GM21576 (cell line): Measurements from ENCODE around the gene STOM.
"Not testable (repeated sequence)": the region's sequence is repeated elsewhere in the genome, so short reads cannot be mapped to it uniquely, and the experiment has no call there.

Experiments used
- ATAC-seq: cut with Tn5 transposase; IDR thresholded peaks from one replicate; pipeline ENCODE4 v1.9.1; 2021; ENCODE audit warnings: mild to moderate bottlenecking, moderate library complexity; ENCODE audit not compliant: unreplicated experiment

STOM gene

DNA sequence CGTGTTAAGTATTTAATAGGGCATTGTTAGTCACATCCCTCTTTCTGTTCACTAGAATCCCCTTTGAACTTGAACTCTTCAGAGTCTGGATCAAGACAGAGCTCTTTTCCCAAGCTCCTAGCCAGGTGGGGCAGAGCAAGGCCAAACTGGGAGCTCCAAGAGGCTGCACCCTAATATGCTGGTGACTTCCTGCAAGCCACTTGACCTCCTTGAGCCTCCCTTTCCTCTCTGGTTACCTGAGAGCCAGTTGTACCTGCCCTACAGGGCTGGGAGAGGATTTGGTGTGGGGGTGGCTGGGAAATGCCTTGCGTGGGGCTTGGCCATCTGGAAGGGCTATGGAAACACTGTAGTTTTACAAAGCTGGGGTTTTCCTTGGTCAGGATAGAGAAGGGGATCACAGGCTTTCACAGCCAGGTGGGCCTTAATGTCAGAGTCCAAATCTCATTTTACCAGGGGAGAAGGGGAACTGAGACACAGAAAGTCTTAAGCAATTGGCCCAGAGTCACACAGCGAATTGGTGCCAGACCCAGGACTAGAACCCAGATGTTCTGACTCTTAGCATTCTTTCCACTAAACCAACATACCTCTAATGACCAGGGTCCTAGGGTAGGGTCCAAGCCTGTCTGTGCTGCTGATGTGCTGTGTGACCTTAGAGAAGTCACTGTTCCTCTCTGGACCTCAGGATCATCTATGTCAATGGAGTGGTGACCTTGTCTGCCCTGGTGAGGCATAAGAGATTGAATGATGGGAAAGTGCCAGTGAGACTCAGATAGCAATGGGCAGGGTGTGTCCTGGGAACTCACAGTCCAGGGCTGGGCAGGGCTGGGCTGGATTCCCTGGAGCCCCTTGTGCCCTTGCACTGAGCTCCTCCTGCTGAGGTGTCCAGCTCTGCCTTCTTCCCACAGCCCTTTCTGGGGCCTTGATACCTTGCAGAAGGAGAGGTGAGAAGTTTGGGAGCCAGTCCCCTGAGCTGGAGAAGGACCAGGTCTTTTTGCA, 66.3 kb downstream of the STOM start:
- no peak for ATAC-seq

DNA sequence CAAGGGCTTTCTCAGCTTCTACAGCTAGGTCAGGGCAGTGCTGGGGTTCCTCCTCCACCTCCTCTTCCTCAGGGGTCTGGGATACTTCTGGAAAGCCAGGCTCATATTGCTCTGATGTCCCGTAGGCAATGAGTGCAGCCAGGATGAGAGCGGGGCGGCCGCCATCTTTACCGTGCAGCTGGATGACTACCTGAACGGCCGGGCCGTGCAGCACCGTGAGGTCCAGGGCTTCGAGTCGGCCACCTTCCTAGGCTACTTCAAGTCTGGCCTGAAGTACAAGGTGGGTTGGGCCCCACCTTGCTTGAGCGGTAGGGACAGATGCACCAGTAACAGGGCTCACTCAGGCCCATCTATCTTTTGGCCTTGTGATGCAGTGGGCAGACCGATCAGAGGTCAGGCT, 67.3 kb downstream of the STOM start:
- no peak for ATAC-seq

DNA sequence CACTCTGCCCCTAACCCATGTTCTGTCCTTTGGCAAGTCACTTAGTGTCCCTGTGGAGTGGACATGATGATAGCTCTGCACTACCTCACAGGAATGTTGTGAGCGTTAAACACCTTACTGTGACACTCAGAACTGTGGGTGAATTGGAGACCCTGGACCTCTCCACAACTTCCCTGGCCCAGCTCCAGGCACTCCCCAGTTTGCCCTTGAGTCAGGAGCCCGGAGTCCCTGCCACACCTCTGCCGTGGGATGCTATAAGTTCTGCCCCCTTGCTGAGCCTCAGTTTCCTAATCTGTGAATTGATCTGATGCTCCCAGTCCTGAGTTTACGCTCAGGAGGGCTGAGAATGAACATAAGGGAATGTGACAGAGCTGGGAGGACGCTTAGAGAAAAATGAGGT, 67.7 kb downstream of the STOM start:
- ATAC-seq: no peak

- ATAC-seq: no peak
Observed at GRCh38 chr9:121301881-121302286, 68.2 kb downstream of the STOM start.

- no peak for ATAC-seq
Observed at GRCh38 chr9:121300283-121301119, 69.5 kb downstream of the STOM start.

DNA sequence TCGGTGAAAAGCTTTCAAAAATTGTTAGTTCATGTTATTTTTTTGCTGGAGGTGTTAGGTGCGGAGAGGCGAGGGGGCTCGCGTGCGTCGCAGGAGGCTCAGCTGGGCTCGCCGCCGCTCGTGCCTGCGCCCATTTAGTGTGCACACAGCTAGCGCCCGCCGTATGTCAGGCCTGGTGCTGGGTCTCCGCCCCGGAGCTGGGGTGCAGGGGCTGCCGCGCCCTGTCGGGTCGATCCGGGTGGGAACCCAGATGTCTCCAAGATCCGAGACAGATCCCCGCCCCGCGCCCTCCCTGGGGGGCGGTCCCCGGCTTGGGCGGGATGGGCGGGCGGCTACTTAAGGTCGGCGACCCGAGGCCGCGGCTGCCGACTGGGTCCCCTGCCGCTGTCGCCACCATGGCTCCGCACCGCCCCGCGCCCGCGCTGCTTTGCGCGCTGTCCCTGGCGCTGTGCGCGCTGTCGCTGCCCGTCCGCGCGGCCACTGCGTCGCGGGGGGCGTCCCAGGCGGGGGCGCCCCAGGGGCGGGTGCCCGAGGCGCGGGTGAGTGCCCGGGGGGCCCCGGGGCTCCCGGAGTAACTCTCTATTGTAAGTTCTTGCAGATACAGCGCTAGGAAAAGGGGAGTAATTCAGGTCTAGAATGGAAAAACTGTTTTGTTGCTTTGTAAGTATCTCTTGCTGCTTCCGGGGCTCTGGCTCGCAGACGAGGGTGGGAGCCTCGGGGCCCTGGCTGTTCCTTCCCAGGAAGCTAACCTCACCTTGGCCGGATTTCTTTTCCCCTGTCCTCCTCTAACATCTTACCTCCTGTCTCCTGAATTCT, 70.4 kb downstream of the STOM start:
- ATAC-seq: no peak

DNA sequence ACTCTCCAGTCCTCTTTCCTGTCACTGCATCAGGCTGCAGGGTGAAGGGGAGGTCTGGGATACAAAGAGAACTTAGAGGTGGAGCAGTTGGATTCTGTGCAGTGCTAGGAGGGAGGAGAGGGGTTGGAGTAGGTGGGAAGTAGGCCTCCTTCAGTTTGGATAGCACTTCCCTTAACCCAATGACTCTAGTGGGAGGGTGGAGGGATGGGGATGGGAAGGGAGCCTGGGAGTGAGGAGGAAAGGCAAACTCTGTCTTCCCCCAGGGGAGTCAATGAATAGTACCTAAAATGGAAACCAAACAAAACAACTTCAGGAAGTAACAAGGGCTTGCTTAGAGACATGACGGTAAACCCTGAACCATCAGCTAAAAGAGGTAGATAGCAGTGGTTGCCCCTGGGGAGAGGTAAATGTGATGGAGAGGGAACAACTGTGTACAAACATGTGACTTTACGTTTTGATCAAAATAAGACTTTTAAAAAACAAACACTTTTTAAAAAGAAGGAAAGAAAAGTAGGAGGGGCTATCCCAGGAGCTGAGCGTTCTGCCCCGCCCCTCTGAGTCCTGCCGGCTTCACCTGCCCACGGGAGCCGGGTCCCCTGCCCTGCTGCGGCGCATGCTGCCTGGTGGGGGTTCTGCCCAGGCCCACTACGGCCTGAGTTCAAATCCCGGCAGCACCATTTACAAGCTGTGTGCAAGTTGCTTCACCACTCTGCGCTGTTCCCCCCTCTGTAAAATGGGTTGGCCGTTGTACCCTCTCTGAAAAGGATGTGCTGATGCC, 71.2 kb downstream of the STOM start:
- ATAC-seq: no peak

GRCh38 chr9:121298016-121298538, 72.0 kb downstream of the STOM start:
- ATAC-seq: no peak

- ATAC-seq: no peak
Observed at GRCh38 chr9:121297389-121297788, 72.7 kb downstream of the STOM start.

- no peak for ATAC-seq
Observed at GRCh38 chr9:121296213-121297127, 73.6 kb downstream of the STOM start.

GRCh38 chr9:121295662-121296191, 74.3 kb downstream of the STOM start:
- ATAC-seq: no peak

DNA sequence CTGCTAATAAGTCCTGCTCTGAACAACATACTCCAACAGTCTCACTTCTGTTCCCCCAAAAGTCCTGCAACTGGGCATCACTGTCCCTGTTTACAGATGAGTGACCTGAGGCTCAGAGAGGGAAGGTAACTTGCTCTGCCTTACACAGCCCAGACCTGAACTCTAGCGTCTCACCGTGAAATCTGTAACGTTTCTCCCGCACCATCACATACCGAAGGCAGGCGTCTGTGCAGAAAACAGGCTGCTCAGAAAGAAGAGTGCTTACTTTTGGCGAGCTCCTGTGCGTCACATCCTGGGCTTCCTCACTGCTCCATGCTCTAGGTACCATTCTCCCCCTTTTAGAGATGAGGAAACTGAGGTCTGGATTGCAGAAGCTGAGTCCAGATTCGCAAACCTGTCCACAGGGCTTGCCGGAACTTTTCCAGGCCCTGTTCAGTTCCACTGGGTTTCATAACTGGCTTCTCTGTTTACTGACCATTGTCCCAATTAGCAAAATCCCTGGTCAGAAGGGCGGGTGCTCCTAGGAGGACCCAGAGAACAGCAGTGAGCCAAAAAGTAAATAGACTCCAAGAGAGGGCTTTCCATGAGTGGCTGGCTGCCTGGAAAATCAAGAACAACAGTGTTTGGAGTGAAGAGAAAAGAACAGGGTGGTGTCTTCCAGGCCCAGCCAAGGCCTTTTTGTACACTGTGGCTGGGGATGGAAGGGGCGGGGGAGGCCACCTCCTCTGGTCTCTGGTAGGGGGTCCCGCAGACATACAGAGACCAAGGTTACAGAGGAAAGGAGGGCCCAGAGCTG, 75.0 kb downstream of the STOM start:
- no peak for ATAC-seq

- ATAC-seq: no peak
Observed at GRCh38 chr9:121294151-121294743, 75.8 kb downstream of the STOM start.

DNA sequence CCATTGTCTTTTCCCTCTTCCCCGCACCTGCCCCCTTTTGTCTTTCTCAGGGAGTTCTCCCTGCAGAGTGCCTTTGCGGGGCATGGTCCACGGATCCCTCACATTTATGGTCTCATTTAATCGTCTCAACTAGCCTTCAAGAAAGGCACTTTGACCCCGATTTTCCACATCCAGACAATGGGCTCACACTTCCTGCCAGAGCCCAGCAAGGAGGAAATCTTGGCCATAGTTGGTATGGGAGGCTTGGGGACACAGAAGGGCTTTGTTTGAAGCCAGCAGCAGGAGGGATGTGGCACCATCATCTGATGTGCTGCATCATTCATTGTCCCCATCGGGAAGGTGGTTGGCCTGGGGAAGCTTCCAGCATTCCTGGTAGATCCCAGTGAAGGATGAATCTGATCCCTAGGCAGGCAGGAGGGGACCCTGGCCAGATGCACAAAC, 77.2 kb downstream of the STOM start:
- no peak for ATAC-seq

DNA sequence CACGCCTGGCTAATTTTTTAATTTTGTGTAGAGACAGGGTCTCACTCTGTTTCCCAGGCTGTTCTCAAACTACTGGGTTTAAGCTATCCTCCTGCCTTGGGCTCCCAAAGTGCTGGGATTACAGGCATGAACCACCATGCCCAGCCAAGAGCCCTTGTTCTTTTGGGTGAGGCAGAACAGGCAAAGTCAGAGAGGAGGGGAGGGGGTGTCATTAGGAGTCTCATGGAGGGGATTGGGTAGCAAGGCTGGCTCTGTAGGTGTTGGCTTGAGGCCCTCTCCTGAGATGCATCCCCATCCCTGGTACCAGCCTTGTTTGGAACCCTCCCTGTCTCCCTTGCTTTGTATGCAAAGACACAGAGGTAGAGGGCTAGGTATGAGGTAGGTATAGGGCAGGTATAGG, 78.0 kb downstream of the STOM start:
- ATAC-seq: no peak

- not testable (repeated sequence) for ATAC-seq
Observed at GRCh38 chr9:121291536-121291935, 78.5 kb downstream of the STOM start.

DNA sequence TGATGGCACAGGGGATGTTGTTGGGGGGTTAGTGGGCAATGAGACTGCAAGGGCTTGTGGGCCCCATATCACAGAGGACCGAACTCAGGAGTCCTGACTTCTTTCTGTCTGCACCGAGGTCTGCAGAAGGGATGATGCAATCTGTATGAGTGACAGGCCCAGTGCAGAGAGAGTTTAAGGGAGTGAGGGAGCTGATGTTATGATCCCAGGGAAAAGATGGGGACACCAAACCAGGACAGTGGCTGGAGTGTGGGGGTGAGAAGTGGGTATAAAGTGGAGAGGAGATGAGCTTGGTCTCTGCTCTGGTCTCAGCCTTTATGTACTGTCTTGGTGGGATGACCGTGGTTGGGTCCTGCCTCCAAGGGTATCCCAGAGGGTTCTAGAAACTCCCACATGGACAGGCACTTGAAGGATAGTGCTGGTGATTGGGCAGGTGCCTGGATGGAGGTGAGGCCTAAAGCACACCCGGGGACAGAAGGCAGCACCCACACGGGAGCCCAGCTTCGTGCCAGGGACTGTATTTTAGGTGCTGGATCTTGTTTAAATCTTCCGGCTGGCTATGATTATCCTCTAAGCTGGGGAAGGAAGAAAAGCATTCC, 80.2 kb downstream of the STOM start:
- no peak for ATAC-seq
